Hepatocyte (in vitro differentiated cells): ENCODE data around the gene PPP1R14D. TPM values are rescaled to one million over a fixed set of nuclear protein-coding genes. Genes with fewer than 3 reads are reported as not detected.

Source experiments
- DNase-seq: peaks from one replicate; pipeline ENCODE4 v3.0.0-alpha.2; 2016; ENCODE audit warnings: low spot score
- H2AFZ ChIP-seq: fragments of 200-600 bp; sonication (generic); 2 replicates; pipeline ENCODE4 v1.6.0; 2016; ENCODE audit warnings: antibody characterized with exemption, mild to moderate bottlenecking
- H3K27ac ChIP-seq: fragments of 200-600 bp; sonication (generic); 2 replicates; pipeline ENCODE4 v1.5.1; 2016; ENCODE audit warnings: mild to moderate bottlenecking
- H3K27me3 ChIP-seq: fragments of 200-600 bp; sonication (generic); 2 replicates; pipeline ENCODE4 v1.6.1; 2016
- H3K36me3 ChIP-seq: fragments of 200-600 bp; sonication (generic); replicated peaks from 2 replicates; pipeline ENCODE4 v1.5.1; 2016; ENCODE audit warnings: low read depth; ENCODE audit not compliant: insufficient read depth
- H3K4me1 ChIP-seq: fragments of 200-600 bp; sonication (generic); 2 replicates; pipeline ENCODE4 v1.5.1; 2016; ENCODE audit warnings: mild to moderate bottlenecking, moderate library complexity; ENCODE audit not compliant: insufficient read depth
- H3K4me2 ChIP-seq: fragments of 200-600 bp; sonication (generic); 2 replicates; pipeline ENCODE4 v1.6.0; 2016
- H3K4me3 ChIP-seq: fragments of 200-600 bp; sonication (generic); 2 replicates; pipeline ENCODE4 v1.5.1; 2016; ENCODE audit warnings: mild to moderate bottlenecking
- H3K79me2 ChIP-seq: fragments of 200-600 bp; sonication (generic); 2 replicates; pipeline ENCODE4 v1.6.0; 2017; ENCODE audit warnings: mild to moderate bottlenecking
- H3K9me2 ChIP-seq: fragments of 200-600 bp; sonication (generic); replicated peaks from 2 replicates; pipeline ENCODE4 v1.6.0; 2017; ENCODE audit warnings: mild to moderate bottlenecking; ENCODE audit not compliant: insufficient read depth
- H3K9me3 ChIP-seq: fragments of 200-600 bp; sonication (generic); 2 replicates; pipeline ENCODE4 v1.5.1; 2016; ENCODE audit warnings: low read depth, mild to moderate bottlenecking
- H4K20me1 ChIP-seq: fragments of 200-600 bp; sonication (generic); 2 replicates; pipeline ENCODE4 v1.6.0; 2016; ENCODE audit warnings: mild to moderate bottlenecking; ENCODE audit not compliant: insufficient read depth, poor library complexity, severe bottlenecking
- EZH2 ChIP-seq: fragments of 200-600 bp; sonication (generic); IDR thresholded peaks from 2 replicates; pipeline ENCODE4 v1.6.1; 2016; ENCODE audit warnings: antibody characterized with exemption, mild to moderate bottlenecking, borderline replicate concordance
- EZH2phosphoT487 ChIP-seq: fragments of 200-600 bp; sonication (generic); IDR thresholded peaks from one replicate; pipeline ENCODE4 v1.6.1; 2018; ENCODE audit warnings: antibody characterized with exemption, mild to moderate bottlenecking, low read depth, moderate library complexity; ENCODE audit not compliant: unreplicated experiment, severe bottlenecking
- WGBS: methylation state at CpG from one replicate; pipeline ENCODE4 v1.1.6; 2016; ENCODE audit warnings: low lambda C conversion rate; ENCODE audit errors: missing lambda C conversion rate; 5-methylcytosine and 5-hydroxymethylcytosine counted together
- polyA plus RNA-seq: library from polyadenylated mRNA; unstranded; fragments of >200 nt; fragmentation: Nextera tagmentation; extraction: Ambion mirVana; gene quantifications from 2 replicates; pipeline ENCODE4 v1.2.1, GENCODE V29; 2016
- total RNA-seq: library from RNA; depleted of rRNA; stranded (reverse); fragments of >200 nt; gene quantifications from 2 replicates; pipeline ENCODE4 v1.2.3, GENCODE V29; 2014
- TF ChIP-seq, protein P1 (sequence below): fragments of 200-600 bp; sonication (generic); IDR thresholded peaks from 2 replicates; pipeline ENCODE4 v1.5.1; 2016; ENCODE audit warnings: antibody characterized with exemption, mild to moderate bottlenecking; ENCODE audit not compliant: poor library complexity

Gene PPP1R14D
- total and polyA plus RNA-seq, 2 experiments from 2014 or later, result 0.47 TPM; not detected in 1

DNA sequence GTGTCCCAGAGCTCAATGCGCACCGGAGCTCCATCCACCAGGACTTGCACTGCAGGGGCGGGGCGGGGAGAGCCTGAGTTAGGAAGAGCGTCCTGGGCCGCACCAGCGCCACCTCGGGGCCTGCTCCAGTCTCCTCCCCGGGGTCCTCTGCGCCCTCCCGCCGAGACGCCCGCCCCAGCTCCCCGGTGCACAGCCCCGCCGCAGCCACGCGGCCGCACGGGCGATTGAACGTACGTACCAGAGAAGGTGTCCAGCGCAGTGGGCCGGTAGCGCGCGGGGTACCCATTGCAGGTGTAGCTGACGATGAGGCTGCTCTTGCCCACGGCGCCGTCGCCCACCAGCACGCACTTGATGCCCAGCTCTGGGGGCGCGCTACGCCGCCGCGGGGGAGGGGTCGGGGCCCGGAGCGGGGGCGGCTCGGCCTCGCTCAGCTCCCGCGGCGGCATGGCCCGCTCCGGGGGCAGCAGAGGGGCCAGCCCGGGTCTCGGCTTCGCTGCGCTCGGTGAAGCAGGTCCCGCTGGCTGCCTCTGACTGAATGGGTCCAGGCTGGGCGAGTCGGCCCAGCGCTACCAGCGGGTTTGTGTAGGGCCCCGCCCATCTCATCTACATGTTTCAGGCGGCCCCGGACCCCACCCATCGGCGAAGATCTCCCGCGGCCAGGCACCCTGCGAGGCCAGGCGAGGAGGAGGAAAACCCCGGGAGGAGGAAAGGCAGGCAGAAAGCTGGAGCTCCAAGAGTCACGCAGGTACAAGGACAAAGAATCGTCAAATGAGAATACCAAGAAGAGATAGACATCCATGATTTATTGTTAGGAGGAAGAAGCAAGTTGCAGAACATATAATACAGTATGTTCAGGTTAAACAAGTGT is 45.4 kb upstream of the PPP1R14D start, which contains the start of gene RHOV:
RHOV (minus strand) TSS at position 541 of the 868 bp plus-strand sequence; CDS start at position 446, 95 bp downstream.
- Histone ChIP-seq H3K27ac (peak within 1 kb of the TSS; percentile 43), H3K79me2 (no peaks in the 10 kb centered on the region), H2AFZ (peak within 1 kb of the TSS; percentile 77), H3K4me2 (peak within 1 kb of the TSS; percentile 99), H3K4me3 (peak within 1 kb of the TSS; percentile 84), H3K9me2 (no peaks in the 10 kb centered on the region), H3K9me3 (no peaks in the 10 kb centered on the region), H3K36me3 (no peaks in the 10 kb centered on the region), H3K4me1 (no peaks in the 10 kb centered on the region), H3K27me3 (no peaks in the 10 kb centered on the region), H4K20me1 (no peaks in the 10 kb centered on the region)
- TF ChIP-seq, protein P1, sequence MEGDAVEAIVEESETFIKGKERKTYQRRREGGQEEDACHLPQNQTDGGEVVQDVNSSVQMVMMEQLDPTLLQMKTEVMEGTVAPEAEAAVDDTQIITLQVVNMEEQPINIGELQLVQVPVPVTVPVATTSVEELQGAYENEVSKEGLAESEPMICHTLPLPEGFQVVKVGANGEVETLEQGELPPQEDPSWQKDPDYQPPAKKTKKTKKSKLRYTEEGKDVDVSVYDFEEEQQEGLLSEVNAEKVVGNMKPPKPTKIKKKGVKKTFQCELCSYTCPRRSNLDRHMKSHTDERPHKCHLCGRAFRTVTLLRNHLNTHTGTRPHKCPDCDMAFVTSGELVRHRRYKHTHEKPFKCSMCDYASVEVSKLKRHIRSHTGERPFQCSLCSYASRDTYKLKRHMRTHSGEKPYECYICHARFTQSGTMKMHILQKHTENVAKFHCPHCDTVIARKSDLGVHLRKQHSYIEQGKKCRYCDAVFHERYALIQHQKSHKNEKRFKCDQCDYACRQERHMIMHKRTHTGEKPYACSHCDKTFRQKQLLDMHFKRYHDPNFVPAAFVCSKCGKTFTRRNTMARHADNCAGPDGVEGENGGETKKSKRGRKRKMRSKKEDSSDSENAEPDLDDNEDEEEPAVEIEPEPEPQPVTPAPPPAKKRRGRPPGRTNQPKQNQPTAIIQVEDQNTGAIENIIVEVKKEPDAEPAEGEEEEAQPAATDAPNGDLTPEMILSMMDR, result peak; percentile 36
- TF ChIP-seq EZH2phosphoT487, result no peak
- DNase-seq, result peak; percentile 88
- 2% methylated on average over 21 of the region's 74 CpGs for WGBS

DNA sequence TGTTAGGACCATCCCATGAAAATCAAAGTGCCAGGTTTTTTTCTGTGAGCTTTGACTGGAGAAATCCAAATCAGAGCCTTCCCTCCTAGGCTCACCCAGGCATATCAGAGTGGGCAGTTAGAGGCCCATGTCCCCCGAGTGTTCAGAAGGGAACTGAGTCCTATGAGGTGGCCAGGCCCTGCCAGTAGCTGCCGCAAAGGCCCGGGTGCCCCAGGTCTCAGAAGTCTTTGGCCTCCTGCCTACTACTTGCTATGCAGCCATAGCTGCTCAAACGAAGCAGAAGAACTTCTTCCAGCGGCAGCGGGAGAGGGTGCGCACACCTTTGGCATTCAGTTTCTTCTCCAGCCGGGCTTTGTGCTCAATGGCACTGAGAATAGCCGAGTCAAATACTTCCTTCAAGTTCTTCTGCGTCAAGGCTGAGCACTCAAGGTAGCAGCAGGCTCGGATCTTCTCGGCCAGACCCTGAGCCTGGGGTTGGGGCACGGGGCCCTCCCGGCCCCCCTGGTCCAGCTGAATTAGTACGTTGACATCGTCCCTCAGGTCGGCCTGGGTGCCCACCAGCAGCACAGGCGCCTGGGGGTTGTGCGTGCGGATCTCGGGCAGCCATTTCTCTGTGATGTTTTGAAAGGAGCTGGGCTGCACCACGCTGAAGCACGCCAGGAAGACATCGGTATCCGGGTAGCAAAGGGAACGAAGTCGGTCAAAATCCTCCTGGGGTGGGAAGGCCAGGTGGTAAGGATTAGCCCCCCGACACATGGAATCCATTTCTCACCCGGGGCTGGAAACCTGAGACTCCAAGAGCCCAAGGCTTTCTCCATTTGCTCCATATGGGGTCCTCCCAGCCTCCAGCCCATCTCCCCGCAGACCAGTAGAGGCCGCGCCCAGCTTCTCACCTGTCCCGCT is 44.5 kb upstream of the PPP1R14D start:
- H3K27ac ChIP-seq, result peak overlapping the region; percentile 88
- H2AFZ ChIP-seq, result no peak overlapping the region
- no peaks in the 10 kb centered on the region for H3K27me3 ChIP-seq

DNA sequence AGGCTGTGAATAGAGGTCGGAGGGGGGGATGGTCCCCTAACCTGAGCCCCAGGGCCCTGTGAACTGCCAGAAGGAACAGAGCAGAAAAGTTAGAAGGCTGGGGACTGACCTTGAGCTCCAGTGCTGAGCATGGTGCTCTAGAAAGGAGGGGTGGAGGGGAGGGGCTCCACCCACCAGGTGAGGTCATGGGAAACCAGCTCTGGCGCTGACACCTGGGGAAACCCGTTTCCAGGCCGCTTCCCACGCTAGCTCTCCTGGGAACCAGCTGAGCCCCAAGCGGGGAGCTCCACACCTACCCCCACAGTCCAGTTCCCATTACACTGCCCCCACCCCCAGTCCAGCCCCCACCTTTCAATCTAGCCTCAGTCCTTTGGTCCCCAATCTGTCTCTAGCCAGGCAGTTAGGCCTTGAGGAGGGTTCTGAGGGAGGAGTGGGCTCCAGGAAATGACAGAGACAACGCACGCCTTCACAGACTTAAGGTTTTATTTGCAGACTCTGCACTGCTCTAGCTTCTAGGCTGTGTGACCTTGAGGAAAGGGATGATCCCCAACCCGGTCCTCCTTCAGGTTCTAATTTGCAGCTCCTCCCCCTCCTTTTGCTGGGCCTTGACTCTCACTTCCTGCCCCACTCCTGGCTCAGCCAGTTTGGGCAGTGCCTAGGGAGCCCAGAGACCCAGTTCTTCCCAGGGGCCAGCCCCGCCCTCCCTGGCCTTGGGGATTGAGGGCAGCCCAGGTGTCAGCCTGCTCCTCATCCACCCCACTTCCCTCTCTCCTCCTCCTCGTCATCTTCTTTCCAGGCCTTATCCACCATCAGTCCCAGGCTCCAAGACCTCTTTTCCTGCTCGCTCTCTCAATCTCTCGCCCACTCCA is 43.5 kb upstream of the PPP1R14D start:
- H3K4me2 ChIP-seq, result no peak overlapping the region
- TF ChIP-seq EZH2, result no peak
- TF ChIP-seq EZH2phosphoT487, result no peak
- TF ChIP-seq, protein P1, result no peak
- no peaks in the 10 kb centered on the region for H3K4me1 ChIP-seq

More for the DNA sequence above, 44.5 kb upstream of the PPP1R14D start:
- H3K4me1 ChIP-seq, result no peaks in the 10 kb centered on the region
- H3K4me2 ChIP-seq, result peak overlapping the region; percentile 99
- H3K9me2 ChIP-seq, result no peaks in the 10 kb centered on the region
- H3K36me3 ChIP-seq, result no peaks in the 10 kb centered on the region
- WGBS, result 68% methylated on average over 33 of the region's 33 CpGs
- H4K20me1 ChIP-seq, result no peaks in the 10 kb centered on the region
- no peaks in the 10 kb centered on the region for H3K9me3 ChIP-seq
- H3K4me3 ChIP-seq, result no peak overlapping the region
- H3K79me2 ChIP-seq, result no peaks in the 10 kb centered on the region
- DNase-seq, result no peak
- TF ChIP-seq EZH2phosphoT487, result no peak
- no peak for TF ChIP-seq EZH2
- TF ChIP-seq, protein P1, result no peak

More for the DNA sequence above, 43.5 kb upstream of the PPP1R14D start:
- Histone ChIP-seq H4K20me1 (no peaks in the 10 kb centered on the region), H3K9me2 (no peaks in the 10 kb centered on the region), H3K9me3 (no peaks in the 10 kb centered on the region), H2AFZ (no peak overlapping the region), H3K27ac (peak overlapping the region; percentile 88), H3K36me3 (no peaks in the 10 kb centered on the region), H3K79me2 (no peaks in the 10 kb centered on the region), H3K27me3 (no peaks in the 10 kb centered on the region), H3K4me3 (no peak overlapping the region)
- DNase-seq, result peak; percentile 83
- WGBS, result 72% methylated on average over 10 of the region's 13 CpGs
